IPS DF 6.9 (cell line): ENCODE results near the gene USP48.

ENCODE experiments used
- DNase-seq: peaks from one replicate; pipeline ENCODE4 v3.0.0-alpha.2; 2013; ENCODE audit warnings: low read depth, low spot score
- H3K27ac ChIP-seq: one replicate; pipeline ENCODE4 v1.5.1; 2013; ENCODE audit warnings: low read length, control low read depth
- H3K27me3 ChIP-seq: 2 replicates; pipeline ENCODE4 v1.6.1; 2013; ENCODE audit warnings: mild to moderate bottlenecking, low read length; ENCODE audit not compliant: control insufficient read depth, insufficient read depth
- H3K36me3 ChIP-seq: 2 replicates; pipeline ENCODE4 v1.6.1; 2013; ENCODE audit warnings: low read length; ENCODE audit not compliant: control insufficient read depth, insufficient read depth
- H3K4me1 ChIP-seq: 2 replicates; pipeline ENCODE4 v1.6.1; 2013; ENCODE audit warnings: low read length; ENCODE audit not compliant: control insufficient read depth, insufficient read depth
- H3K4me3 ChIP-seq: 2 replicates; pipeline ENCODE4 v1.5.1; 2013; ENCODE audit warnings: mild to moderate bottlenecking, low read length
- H3K9me3 ChIP-seq: 2 replicates; pipeline ENCODE4 v1.6.1; 2013; ENCODE audit warnings: low read length, inconsistent platforms; ENCODE audit not compliant: control insufficient read depth, insufficient read depth
- WGBS: extraction: QIAGEN DNeasy Blood & Tissue Kit; methylation state at CpG from one replicate; pipeline ENCODE4 v1.1.7; 2013; ENCODE audit warnings: mixed read lengths, missing lambda C conversion rate; ENCODE audit not compliant: insufficient read length, insufficient coverage; 5-methylcytosine and 5-hydroxymethylcytosine counted together

The USP48 gene

DNA sequence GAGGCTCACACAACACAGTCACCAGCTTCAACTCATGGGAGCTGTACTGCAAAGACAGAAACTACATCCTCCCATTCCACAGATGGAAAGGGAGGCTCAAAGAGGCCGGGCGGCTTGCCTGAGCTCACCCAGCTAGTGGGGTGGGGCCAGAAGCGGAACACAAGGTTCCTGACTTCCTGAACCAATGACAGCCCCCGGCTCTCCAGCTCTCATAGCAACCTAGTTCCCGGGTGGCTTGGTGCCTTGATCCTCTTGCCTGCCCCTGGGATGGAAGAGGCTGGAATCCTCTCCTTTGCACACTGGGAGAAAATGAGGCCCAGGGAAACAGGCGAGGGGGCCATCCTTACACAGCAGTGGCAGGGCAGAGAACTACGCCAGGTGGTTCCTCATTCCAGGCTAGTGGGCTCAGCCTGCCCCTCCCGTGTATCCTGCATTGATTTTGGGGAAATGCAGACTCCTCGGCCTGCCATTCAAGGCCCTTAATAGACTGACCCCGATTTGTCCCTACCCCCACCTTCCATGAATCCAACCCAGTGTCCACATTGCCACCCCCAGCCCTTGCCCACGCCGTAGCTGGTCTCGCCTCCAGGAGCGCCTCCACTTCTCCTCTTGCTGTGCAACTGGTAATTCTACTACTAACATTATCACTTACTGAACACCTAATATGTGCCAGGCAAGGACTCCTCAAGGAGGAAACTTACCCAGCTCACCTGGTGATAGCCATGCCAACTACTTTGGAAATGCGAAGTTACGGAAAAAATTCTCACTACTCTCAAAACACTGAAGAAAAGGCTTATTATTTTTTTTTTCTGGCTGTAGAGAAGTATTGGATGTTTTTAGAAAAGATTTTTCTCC lies 118.8 kb downstream of the USP48 start:
- Histone ChIP-seq H3K4me3 (no peak overlapping the region), H3K27ac (no peak overlapping the region), H3K27me3 (peaks cover 3% of the 10 kb centered on the region; the same call in 1 of the 2 replicates), H3K4me1 (no peaks in the 10 kb centered on the region; the same call in 1 of the 2 replicates), H3K36me3 (no peaks in the 10 kb centered on the region), H3K9me3 (no peaks in the 10 kb centered on the region)
- DNase-seq = no peak
- no CpG with 5 or more reads among the region's 16 CpGs for WGBS

DNA sequence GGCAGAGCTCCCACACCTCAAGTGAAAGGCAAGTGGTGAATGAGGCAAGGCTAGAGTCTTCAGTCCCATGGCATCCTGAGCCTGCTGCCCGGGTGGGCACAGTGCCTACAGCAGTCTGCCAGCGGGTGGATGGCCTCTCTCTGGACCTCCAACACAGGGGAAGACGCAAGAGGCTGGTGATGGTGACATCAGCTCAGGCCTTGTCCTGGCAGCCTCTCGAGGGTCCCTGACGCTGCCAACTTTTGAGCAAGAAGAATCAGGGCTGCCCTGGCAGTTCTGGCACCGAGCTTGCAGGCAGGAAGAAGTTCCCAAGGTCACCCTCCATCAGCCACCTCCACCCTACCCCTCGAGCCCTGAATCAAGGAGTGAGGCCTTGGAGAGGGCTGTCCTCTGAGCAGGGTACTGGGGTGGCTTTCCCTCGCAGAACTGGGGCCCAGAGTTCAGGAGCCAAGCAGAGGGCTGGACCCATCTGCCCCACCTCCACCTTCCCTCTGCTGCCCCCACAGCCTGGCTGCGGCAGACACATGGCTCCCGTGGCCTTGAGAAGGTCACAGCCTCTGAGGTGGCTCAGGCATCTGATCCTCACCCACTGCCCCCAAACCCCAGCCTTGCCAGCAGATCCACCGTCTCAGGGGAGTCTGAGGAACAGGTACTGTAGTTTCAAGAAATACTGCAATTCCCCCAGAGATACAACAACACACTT lies 119.5 kb downstream of the USP48 start:
- H3K4me1 ChIP-seq = no peaks in the 10 kb centered on the region; the same call in 1 of the 2 replicates
- H3K4me3 ChIP-seq = no peak overlapping the region; the same call in 1 of the 2 replicates
- H3K27ac ChIP-seq = no peak overlapping the region
- no peak for DNase-seq
- no peaks in the 10 kb centered on the region for H3K9me3 ChIP-seq
- peaks cover 3% of the 10 kb centered on the region; the same call in 1 of the 2 replicates for H3K27me3 ChIP-seq
- no CpG with 5 or more reads among the region's 11 CpGs for WGBS
- no peaks in the 10 kb centered on the region for H3K36me3 ChIP-seq

- H3K9me3 ChIP-seq = no peaks in the 10 kb centered on the region
- no CpG with 5 or more reads among the region's 6 CpGs for WGBS
- H3K36me3 ChIP-seq = no peaks in the 10 kb centered on the region
- H3K4me3 ChIP-seq = no peak overlapping the region
- DNase-seq = no peak
- no peak overlapping the region for H3K27ac ChIP-seq
- peaks cover 3% of the 10 kb centered on the region; the same call in 1 of the 2 replicates for H3K27me3 ChIP-seq
- H3K4me1 ChIP-seq = no peaks in the 10 kb centered on the region; the same call in 1 of the 2 replicates
Observed at GRCh38 chr1:21662426-21663247, 120.3 kb downstream of the USP48 start.

GRCh38 chr1:21661886-21662285 lies 121.1 kb downstream of the USP48 start:
- no CpG with 5 or more reads among the region's 5 CpGs for WGBS
- H3K27ac ChIP-seq = no peak overlapping the region
- H3K4me3 ChIP-seq = no peak overlapping the region
- no peaks in the 10 kb centered on the region for H3K9me3 ChIP-seq
- no peaks in the 10 kb centered on the region for H3K36me3 ChIP-seq
- no peaks in the 10 kb centered on the region; the same call in 1 of the 2 replicates for H3K4me1 ChIP-seq
- DNase-seq = no peak
- H3K27me3 ChIP-seq = peaks cover 3% of the 10 kb centered on the region; the same call in 1 of the 2 replicates

- Histone ChIP-seq H3K27ac (no peak overlapping the region), H3K36me3 (no peaks in the 10 kb centered on the region), H3K4me3 (no peak overlapping the region), H3K27me3 (peaks cover 3% of the 10 kb centered on the region; the same call in 1 of the 2 replicates), H3K4me1 (no peaks in the 10 kb centered on the region; the same call in 1 of the 2 replicates), H3K9me3 (no peaks in the 10 kb centered on the region)
- no CpG with 5 or more reads among the region's 4 CpGs for WGBS
- no peak for DNase-seq
Observed at GRCh38 chr1:21659924-21660326, 123.0 kb downstream of the USP48 start.

- no peaks in the 10 kb centered on the region; the same call in 1 of the 2 replicates for H3K4me1 ChIP-seq
- peaks cover 3% of the 10 kb centered on the region; the same call in 1 of the 2 replicates for H3K27me3 ChIP-seq
- H3K27ac ChIP-seq = no peak overlapping the region
- no peak for DNase-seq
- WGBS = no CpG with 5 or more reads among the region's 64 CpGs
- H3K9me3 ChIP-seq = no peaks in the 10 kb centered on the region
- H3K36me3 ChIP-seq = no peaks in the 10 kb centered on the region
- H3K4me3 ChIP-seq = peak overlapping the region; percentile 56; the same call in 1 of the 2 replicates
Observed at GRCh38 chr1:21659099-21659923, 123.6 kb downstream of the USP48 start.

- Histone ChIP-seq H3K27ac (no peak overlapping the region), H3K4me3 (no peak overlapping the region), H3K27me3 (peaks cover 3% of the 10 kb centered on the region; the same call in 1 of the 2 replicates), H3K4me1 (no peaks in the 10 kb centered on the region; the same call in 1 of the 2 replicates), H3K9me3 (no peaks in the 10 kb centered on the region), H3K36me3 (no peaks in the 10 kb centered on the region)
- no CpG with 5 or more reads among the region's 10 CpGs for WGBS
- DNase-seq = no peak
Observed at GRCh38 chr1:21657456-21658190, 125.3 kb downstream of the USP48 start.

GRCh38 chr1:21655748-21656147 lies 127.2 kb downstream of the USP48 start:
- H3K4me1 ChIP-seq = peaks cover 8% of the 10 kb centered on the region

GRCh38 chr1:21655259-21655658 lies 127.7 kb downstream of the USP48 start:
- H3K36me3 ChIP-seq = no peaks in the 10 kb centered on the region
- no CpG with 5 or more reads among the region's 4 CpGs for WGBS
- no peak overlapping the region for H3K4me3 ChIP-seq
- no peak overlapping the region for H3K27ac ChIP-seq
- DNase-seq = no peak
- peaks cover 8% of the 10 kb centered on the region for H3K4me1 ChIP-seq
- H3K9me3 ChIP-seq = no peaks in the 10 kb centered on the region
- H3K27me3 ChIP-seq = peaks cover 2% of the 10 kb centered on the region; the same call in 1 of the 2 replicates

More at GRCh38 chr1:21655748-21656147, 127.2 kb downstream of the USP48 start:
- no peaks in the 10 kb centered on the region for H3K36me3 ChIP-seq
- H3K9me3 ChIP-seq = no peaks in the 10 kb centered on the region
- peak; percentile 64 for DNase-seq
- H3K4me3 ChIP-seq = no peak overlapping the region
- peaks cover 3% of the 10 kb centered on the region; the same call in 1 of the 2 replicates for H3K27me3 ChIP-seq
- no CpG with 5 or more reads among the region's 4 CpGs for WGBS
- no peak overlapping the region for H3K27ac ChIP-seq
